UCSD-AML1 (cell line): ENCODE measurements around the gene RDH11.
"Not testable (repeated sequence)": the region's sequence is repeated elsewhere in the genome, so short reads cannot be mapped to it uniquely, and the experiment has no call there.

Source experiments
- DNase-seq: peaks from one replicate; lab custom pipeline; 2025; ENCODE audit not compliant: unreplicated experiment; lab: John Stamatoyannopoulos, UW

Gene RDH11

GRCh38 chr14:67695394-67695949 is at the start of gene RDH11:
Gene RDH11, minus strand, starts transcription at chr14:67695764. Its CDS starts 61 bp downstream, at chr14:67695703.
- DNase-seq, result peak; percentile 83

GRCh38 chr14:67744046-67744445 is 48.5 kb upstream of the RDH11 start:
- DNase-seq, result no peak

GRCh38 chr14:67738740-67739504 is 43.4 kb upstream of the RDH11 start:
- no peak for DNase-seq

- no peak for DNase-seq
These were observed 41.2 kb upstream of the RDH11 start for GRCh38 chr14:67736771-67737170.

- no peak for DNase-seq
These were observed 40.0 kb upstream of the RDH11 start for GRCh38 chr14:67735336-67736147.

- DNase-seq, result no peak
These were observed 39.1 kb upstream of the RDH11 start for GRCh38 chr14:67734675-67735074.

- DNase-seq, result no peak
These were observed 38.1 kb upstream of the RDH11 start for GRCh38 chr14:67733616-67734015.

- DNase-seq, result no peak
These were observed 33.7 kb upstream of the RDH11 start for GRCh38 chr14:67729072-67729885.

- no peak for DNase-seq
These were observed 32.7 kb upstream of the RDH11 start for GRCh38 chr14:67728258-67728657.

GRCh38 chr14:67727361-67727760 is 31.8 kb upstream of the RDH11 start:
- DNase-seq, result no peak

- no peak for DNase-seq
These were observed 29.6 kb upstream of the RDH11 start for GRCh38 chr14:67725171-67725570.

- DNase-seq, result peak; percentile 37
These were observed 26.7 kb upstream of the RDH11 start for GRCh38 chr14:67722293-67722692.

- DNase-seq, result no peak
These were observed 26.3 kb upstream of the RDH11 start for GRCh38 chr14:67721875-67722274.

- DNase-seq, result no peak
These were observed 24.3 kb upstream of the RDH11 start for GRCh38 chr14:67719866-67720265.

GRCh38 chr14:67719385-67719784 is 23.8 kb upstream of the RDH11 start:
- not testable (repeated sequence) for DNase-seq

GRCh38 chr14:67718265-67718664 is 22.7 kb upstream of the RDH11 start:
- DNase-seq, result no peak

GRCh38 chr14:67717048-67717447 is 21.5 kb upstream of the RDH11 start:
- DNase-seq, result no peak

GRCh38 chr14:67710209-67710608 is 14.6 kb upstream of the RDH11 start:
- no peak for DNase-seq

GRCh38 chr14:67709796-67710195 is 14.2 kb upstream of the RDH11 start:
- DNase-seq, result not testable (repeated sequence)

- not testable (repeated sequence) for DNase-seq
These were observed 13.8 kb upstream of the RDH11 start for GRCh38 chr14:67709346-67709745.

- no peak for DNase-seq
These were observed 9.6 kb upstream of the RDH11 start for GRCh38 chr14:67705211-67705610.
